SK-N-SH (cell line): ENCODE measurements around the gene FUT6. TPM values are rescaled to one million over a fixed set of nuclear protein-coding genes. Genes with fewer than 3 reads are reported as not detected.
A peak's percentile ranks its signal among the peaks of the same experiment; 100 is the strongest.

Source experiments
- CTCF ChIA-PET: fragments of 300-600, 350-600 bp; formaldehyde crosslinking; extraction: SDS; loops from one replicate; lab custom pipeline; 2021; lab: Yijun Ruan, JAX
- POLR2A ChIA-PET: fragments of 350-600 bp; sonication (Branson Sonifier 250); formaldehyde crosslinking; extraction: SDS; loops from one replicate; lab custom pipeline; 2020; ENCODE audit warnings: antibody characterized with exemption, inconsistent platforms; lab: Yijun Ruan, JAX
- DNase-seq: peaks from one replicate; pipeline ENCODE4 v3.0.0; 2012
- H2AFZ ChIP-seq: fragments of 200-600 bp; sonication (generic); 2 replicates; pipeline ENCODE4 v1.8.1; 2016; ENCODE audit warnings: antibody characterized with exemption, mild to moderate bottlenecking, low read depth
- H3F3A ChIP-seq: fragments of 200-600 bp; sonication (generic); replicated peaks from 2 replicates; pipeline ENCODE3; 2016; ENCODE audit warnings: antibody characterized with exemption, mild to moderate bottlenecking; ENCODE audit not compliant: insufficient read depth
- H3K27ac ChIP-seq, 2 experiments: fragments of 200-500 bp in 1 of 2; fragments of 200-600 bp in 1 of 2; sonication (Bioruptor generic) in 1 of 2; sonication (generic), shearing (Covaris generic) in 1 of 2; 2 replicates each; pipeline versions ENCODE4 v1.5.1 to v1.6.1; 2014 to 2016; ENCODE audit warnings: low read depth in 2 of 2, inconsistent platforms in 1 of 2, low read length in 1 of 2, mild to moderate bottlenecking in 1 of 2, mixed read lengths in 1 of 2
- H3K27me3 ChIP-seq: fragments of 200-600 bp; sonication (generic), shearing (Covaris generic); 2 replicates; pipeline ENCODE4 v1.6.1; 2016; ENCODE audit warnings: mixed run types; ENCODE audit not compliant: insufficient read depth
- H3K36me3 ChIP-seq, 2 experiments: fragments of 200-500 bp in 1 of 2; fragments of 200-600 bp in 1 of 2; sonication (Bioruptor generic) in 1 of 2; sonication (generic) in 1 of 2; replicated peaks in 1 of 2; 2 replicates each; pipeline versions ENCODE3 to v1.5.1; 2014 to 2016; ENCODE audit warnings: low read length in 1 of 2, mild to moderate bottlenecking in 1 of 2; ENCODE audit not compliant: insufficient read depth in 2 of 2, control insufficient read depth in 1 of 2
- H3K4me1 ChIP-seq, 2 experiments: fragments of 200-500 bp in 1 of 2; fragments of 200-600 bp in 1 of 2; sonication (Bioruptor generic) in 1 of 2; sonication (generic), shearing (Covaris generic) in 1 of 2; 2 replicates each; pipeline versions ENCODE4 v1.5.1 to v1.6.1; 2014 to 2016; ENCODE audit warnings: low read depth in 1 of 2, low read length in 1 of 2, mixed run types in 1 of 2; ENCODE audit not compliant: insufficient read depth in 2 of 2, control insufficient read depth in 1 of 2
- H3K4me2 ChIP-seq: fragments of 200-600 bp; sonication (generic), shearing (Covaris generic); 2 replicates; pipeline ENCODE4 v1.6.1; 2017; ENCODE audit warnings: mixed run types
- H3K4me3 ChIP-seq, 2 experiments: fragments of 200-500 bp in 1 of 2; fragments of 200-600 bp in 1 of 2; sonication (Bioruptor generic) in 1 of 2; sonication (generic), shearing (Covaris generic) in 1 of 2; 2 replicates each; pipeline versions ENCODE4 v1.5.1 to v1.8.1; 2014 to 2016; ENCODE audit warnings: low read depth in 2 of 2, inconsistent platforms in 1 of 2, low read length in 1 of 2, mild to moderate bottlenecking in 1 of 2, mixed read lengths in 1 of 2, moderate library complexity in 1 of 2
- H3K79me2 ChIP-seq: fragments of 200-600 bp; sonication (generic); 2 replicates; pipeline ENCODE4 v1.8.1; 2017; ENCODE audit warnings: mild to moderate bottlenecking; ENCODE audit not compliant: insufficient read depth
- H3K9ac ChIP-seq: fragments of 200-600 bp; sonication (generic); 2 replicates; pipeline ENCODE4 v1.6.1; 2017; ENCODE audit warnings: mixed run types
- H3K9me2 ChIP-seq: fragments of 200-600 bp; sonication (generic); 2 replicates; pipeline ENCODE4 v1.6.1; 2017; ENCODE audit warnings: mixed run types
- H3K9me3 ChIP-seq: fragments of 200-600 bp; sonication (generic); 2 replicates; pipeline ENCODE4 v1.6.1; 2017; ENCODE audit warnings: mixed run types, mild to moderate bottlenecking, moderate library complexity
- H4K20me1 ChIP-seq: fragments of 200-600 bp; sonication (generic); 2 replicates; pipeline ENCODE4 v1.6.1; 2017; ENCODE audit warnings: mild to moderate bottlenecking, mixed run types; ENCODE audit not compliant: insufficient read depth
- ELF1 ChIP-seq: IDR thresholded peaks from 2 replicates; pipeline ENCODE4 v1.4.0; 2012
- EZH2phosphoT487 ChIP-seq: fragments of 200-600 bp; sonication (generic); IDR thresholded peaks from 2 replicates; pipeline ENCODE4 v1.6.1; 2017; ENCODE audit warnings: low read depth, mixed run types, mild to moderate bottlenecking, antibody characterized with exemption, moderate library complexity, borderline replicate concordance
- FOXM1 ChIP-seq: IDR thresholded peaks from 2 replicates; pipeline ENCODE4 v1.4.0; 2012; ENCODE audit warnings: low read depth, mild to moderate bottlenecking
- JUND ChIP-seq: IDR thresholded peaks from 2 replicates; pipeline ENCODE4 v1.4.0; 2012
- POLR2AphosphoS5 ChIP-seq: IDR thresholded peaks from 2 replicates; pipeline ENCODE4 v1.6.1; 2012; ENCODE audit warnings: low read depth, low read length
- RAD21 ChIP-seq: IDR thresholded peaks from 2 replicates; pipeline ENCODE4 v1.6.1; 2012; ENCODE audit warnings: mild to moderate bottlenecking, low read length
- RCOR1 ChIP-seq: fragments of 150-350 bp; IDR thresholded peaks from 2 replicates; pipeline ENCODE4 v1.6.1; 2017; ENCODE audit warnings: antibody characterized with exemption, low read length
- SMC3 ChIP-seq: IDR thresholded peaks from 2 replicates; pipeline ENCODE4 v1.6.1; 2012; ENCODE audit warnings: low read depth, low read length, improper control_type of control experiment
- TEAD4 ChIP-seq: IDR thresholded peaks from 2 replicates; pipeline ENCODE4 v1.4.0; 2012; ENCODE audit warnings: mild to moderate bottlenecking, borderline replicate concordance; ENCODE audit not compliant: insufficient read depth
- USF2 ChIP-seq: fragments of 150-350 bp; IDR thresholded peaks from 2 replicates; pipeline ENCODE4 v1.6.1; 2017; ENCODE audit warnings: antibody characterized with exemption, low read length, low read depth, borderline replicate concordance
- WGBS: methylation state at CpG from one replicate; pipeline ENCODE4 v1.1.6; 2017; ENCODE audit warnings: low lambda C conversion rate; 5-methylcytosine and 5-hydroxymethylcytosine counted together
- polyA plus RNA-seq, 3 experiments: library from polyadenylated mRNA; depleted of rRNA; stranded (reverse); fragments of >200 nt; gene quantifications; 2 replicates each; pipeline ENCODE4 v1.2.3, GENCODE V29; 2012
- TF ChIP-seq, protein P1 (sequence below): fragments of 200-600 bp; sonication (generic); IDR thresholded peaks from 2 replicates; pipeline ENCODE4 v1.6.1; 2017; ENCODE audit warnings: antibody characterized with exemption, mild to moderate bottlenecking, moderate library complexity

The FUT6 gene
- polyA plus RNA-seq, 1 of the 3 experiments (the other 2 are of a cell fraction): not detected

DNA sequence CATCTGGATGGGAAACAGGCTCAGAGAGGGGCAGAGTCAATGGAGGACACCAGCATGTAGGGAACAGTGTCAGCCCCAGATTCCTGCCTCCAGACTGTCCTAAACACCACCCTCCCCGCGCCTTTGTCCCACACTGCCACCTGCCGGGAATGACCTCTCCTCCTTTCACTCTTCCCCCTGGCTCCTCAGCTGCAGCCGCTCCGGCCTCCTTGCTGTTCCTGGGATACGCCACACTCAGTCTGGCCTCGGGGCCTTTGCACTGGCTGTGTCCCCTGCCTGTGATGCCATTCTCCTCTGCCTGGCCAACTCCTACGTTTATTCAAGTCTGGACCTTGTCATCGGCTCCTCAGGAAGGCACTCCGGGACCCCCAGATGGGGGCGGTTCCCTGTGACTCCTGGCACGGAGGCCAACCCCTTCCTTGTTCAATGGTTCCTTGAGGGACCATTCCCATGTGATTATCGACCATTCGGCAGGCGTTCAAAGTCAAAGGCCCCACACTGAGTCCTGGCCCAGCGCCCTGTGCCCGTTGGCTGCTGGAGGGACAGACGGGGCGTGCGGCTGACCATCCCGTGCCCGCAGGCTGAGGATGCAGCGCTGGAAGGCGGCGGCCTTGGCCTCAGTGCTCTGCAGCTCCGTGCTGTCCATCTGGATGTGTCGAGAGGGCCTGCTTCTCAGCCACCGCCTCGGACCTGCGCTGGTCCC lies 15.8 kb downstream of the FUT6 start:
- Histone ChIP-seq H3K9me3 (no peaks in the 10 kb centered on the region), H2AFZ (no peak overlapping the region), H3K27ac (no peak overlapping the region), H3K27me3 (no peaks in the 10 kb centered on the region; the same call in 1 of the 2 replicates), H4K20me1 (no peaks in the 10 kb centered on the region), H3K79me2 (no peaks in the 10 kb centered on the region), H3K4me3 (no peak overlapping the region), H3F3A (no peaks in the 10 kb centered on the region), H3K4me2 (no peak overlapping the region), H3K36me3 (no peaks in the 10 kb centered on the region), H3K4me1 (peaks cover 0 to 17% of the 10 kb centered on the region in 2 experiments; a peak in 1 of 4 replicates), H3K9ac (no peak overlapping the region), H3K9me2 (no peaks in the 10 kb centered on the region)
- POLR2A ChIA-PET: interaction anchor here (0.5 kb wide), 1 partner anchor 20 kb away, joined by 3 read pairs; no protein-coding TSS in a partner anchor
- TF ChIP-seq SMC3 (peak; percentile 37), RAD21 (peak; percentile 45), EZH2phosphoT487 (no peak), ELF1 (no peak)
- TF ChIP-seq, protein P1, sequence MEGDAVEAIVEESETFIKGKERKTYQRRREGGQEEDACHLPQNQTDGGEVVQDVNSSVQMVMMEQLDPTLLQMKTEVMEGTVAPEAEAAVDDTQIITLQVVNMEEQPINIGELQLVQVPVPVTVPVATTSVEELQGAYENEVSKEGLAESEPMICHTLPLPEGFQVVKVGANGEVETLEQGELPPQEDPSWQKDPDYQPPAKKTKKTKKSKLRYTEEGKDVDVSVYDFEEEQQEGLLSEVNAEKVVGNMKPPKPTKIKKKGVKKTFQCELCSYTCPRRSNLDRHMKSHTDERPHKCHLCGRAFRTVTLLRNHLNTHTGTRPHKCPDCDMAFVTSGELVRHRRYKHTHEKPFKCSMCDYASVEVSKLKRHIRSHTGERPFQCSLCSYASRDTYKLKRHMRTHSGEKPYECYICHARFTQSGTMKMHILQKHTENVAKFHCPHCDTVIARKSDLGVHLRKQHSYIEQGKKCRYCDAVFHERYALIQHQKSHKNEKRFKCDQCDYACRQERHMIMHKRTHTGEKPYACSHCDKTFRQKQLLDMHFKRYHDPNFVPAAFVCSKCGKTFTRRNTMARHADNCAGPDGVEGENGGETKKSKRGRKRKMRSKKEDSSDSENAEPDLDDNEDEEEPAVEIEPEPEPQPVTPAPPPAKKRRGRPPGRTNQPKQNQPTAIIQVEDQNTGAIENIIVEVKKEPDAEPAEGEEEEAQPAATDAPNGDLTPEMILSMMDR: peak; percentile 28; the same call in 1 of the 2 replicates
- CTCF ChIA-PET: interaction anchor here (0.6 to 5.8 kb wide), 10 partner anchors 10 to 838 kb away, joined by 3 to 51 read pairs (median 4); partner anchors contain the start of gene NRTN
- DNase-seq: peak; percentile 69
- 71% methylated on average over 20 of the region's 30 CpGs for WGBS

- ChIA-PET POLR2A (no interaction called here), CTCF (interaction anchor here (0.9 to 5.8 kb wide), 5 partner anchors 10 to 212 kb away, joined by 3 to 51 read pairs (median 5); partner anchors contain the start of gene NRTN)
- H3K36me3 ChIP-seq: no peaks in the 10 kb centered on the region
- DNase-seq: no peak
- H3K9me3 ChIP-seq: no peaks in the 10 kb centered on the region
- no peak overlapping the region for H3K4me3 ChIP-seq
- H3K27me3 ChIP-seq: no peaks in the 10 kb centered on the region; the same call in 1 of the 2 replicates
- H3F3A ChIP-seq: no peaks in the 10 kb centered on the region
- H3K79me2 ChIP-seq: no peaks in the 10 kb centered on the region
- H3K9ac ChIP-seq: no peak overlapping the region
- no peak overlapping the region for H3K27ac ChIP-seq
- no peak for TF ChIP-seq POLR2AphosphoS5
- TF ChIP-seq RCOR1: no peak
- TF ChIP-seq TEAD4: no peak
- TF ChIP-seq USF2: no peak
- no peak for TF ChIP-seq JUND
- no peak for TF ChIP-seq FOXM1
- 25% methylated on average over 19 of the region's 30 CpGs for WGBS
- H3K9me2 ChIP-seq: no peaks in the 10 kb centered on the region
- no peak overlapping the region for H2AFZ ChIP-seq
- peaks cover 0 to 11% of the 10 kb centered on the region in 2 experiments; a peak in 1 of 4 replicates for H3K4me1 ChIP-seq
- no peaks in the 10 kb centered on the region for H4K20me1 ChIP-seq
- no peak overlapping the region for H3K4me2 ChIP-seq
These were observed 17.2 kb downstream of the FUT6 start for GRCh38 chr19:5822181-5822844.
